HCT116 (cell line): ENCODE results near the gene ACAT1. TPM values are rescaled to one million over a fixed set of nuclear protein-coding genes. Genes with fewer than 3 reads are reported as not detected.

Source experiments
- ATAC-seq: fragments of 200-7000 bp; cut with Tn5 transposase; 2 replicates; pipeline ENCODE4 v1.9.1; 2020; ENCODE audit warnings: mild to moderate bottlenecking, moderate library complexity
- Bru-seq: library from RNA; stranded (reverse); fragments of 400-500 nt; gene quantifications from one replicate; lab custom pipeline; 2021; lab: Mats Ljungman, UMichigan
- BruChase-seq, 2 experiments: library from RNA; stranded (reverse); fragments of 400-500 nt; gene quantifications; one replicate each; lab custom pipeline; 2021; lab: Mats Ljungman, UMichigan
- BruUV-seq: library from RNA; stranded (reverse); fragments of 400-500 nt; replicated peaks from 2 replicates; lab custom pipeline; 2021; lab: Mats Ljungman, UMichigan
- CTCF ChIA-PET: fragments of 300-600 bp; sonication (Branson Sonifier 250); formaldehyde crosslinking; loops from one replicate; lab custom pipeline; 2021; ENCODE audit warnings: antibody characterized with exemption; lab: Charles Lee
- POLR2A ChIA-PET: fragments of 300-600, 350-600 bp; sonication (Branson Sonifier 250); formaldehyde crosslinking; loops from one replicate; lab custom pipeline; 2021; ENCODE audit warnings: antibody characterized with exemption; lab: Charles Lee
- RAD21 ChIA-PET, 2 experiments: fragments of 300-600 bp; sonication (Branson Sonifier 250); formaldehyde crosslinking; loops; one replicate each; lab custom pipeline; 2023; ENCODE audit warnings: low total read pairs in 2 of 2; ENCODE audit not compliant: uncharacterized antibody in 2 of 2, unreplicated experiment in 2 of 2, low non-redundant PET in 1 of 2; lab: Charles Lee
- DNase-seq: peaks from one replicate; pipeline ENCODE4 v3.0.0-alpha.2; 2010; ENCODE audit warnings: low read depth, low spot score
- H2AFZ ChIP-seq: fragments of 200-600 bp; shearing (Covaris generic), sonication (generic); 2 replicates; pipeline ENCODE4 v1.6.1; 2017; ENCODE audit warnings: low read depth, mixed run types, mixed read lengths, antibody characterized with exemption, low read length; ENCODE audit not compliant: poor library complexity, severe bottlenecking
- H3K27ac ChIP-seq: 2 replicates; pipeline ENCODE4 v1.5.1; 2012; ENCODE audit warnings: low read depth, low read length
- H3K27me3 ChIP-seq: fragments of 200-600 bp; sonication (generic); 2 replicates; pipeline ENCODE4 v1.6.1; 2016; ENCODE audit warnings: mixed run types, low read length, mixed read lengths; ENCODE audit not compliant: insufficient read depth
- H3K36me3 ChIP-seq, 2 experiments: fragments of 200-500 bp in 1 of 2; fragments of 200-600 bp in 1 of 2; sonication (Bioruptor generic) in 1 of 2; sonication (generic) in 1 of 2; 2 replicates each; pipeline versions ENCODE4 v1.5.1 to v1.6.1; 2014 to 2016; ENCODE audit warnings: low read length in 2 of 2, inconsistent platforms in 1 of 2, mixed read lengths in 1 of 2, mixed run types in 1 of 2; ENCODE audit not compliant: insufficient read depth in 2 of 2, control insufficient read depth in 1 of 2
- H3K4me1 ChIP-seq, 2 experiments: fragments of 200-600 bp in 1 of 2; sonication (generic) in 1 of 2; 2 replicates each; pipeline versions ENCODE4 v1.5.1 to v1.6.1; 2012 to 2017; ENCODE audit warnings: low read length in 2 of 2, inconsistent platforms in 1 of 2, mild to moderate bottlenecking in 1 of 2, mixed read lengths in 1 of 2, mixed run types in 1 of 2, moderate library complexity in 1 of 2; ENCODE audit not compliant: insufficient read depth in 2 of 2, control insufficient read depth in 1 of 2
- H3K4me2 ChIP-seq: fragments of 200-600 bp; sonication (generic); 2 replicates; pipeline ENCODE4 v1.6.1; 2017; ENCODE audit warnings: mixed run types, low read length, mixed read lengths
- H3K4me3 ChIP-seq, 2 experiments: fragments of 200-600 bp in 1 of 2; sonication (generic) in 1 of 2; replicated peaks in 1 of 2; 2 replicates each; pipeline ENCODE4 v1.5.1; 2011 to 2016; ENCODE audit warnings: low read length in 2 of 2, control low read depth in 1 of 2, low read depth in 1 of 2, mild to moderate bottlenecking in 1 of 2, mixed read lengths in 1 of 2, mixed run types in 1 of 2
- H3K79me2 ChIP-seq: fragments of 200-600 bp; sonication (generic); 2 replicates; pipeline ENCODE4 v1.6.1; 2017; ENCODE audit warnings: mild to moderate bottlenecking, mixed run types, low read length, moderate library complexity, mixed read lengths; ENCODE audit not compliant: insufficient read depth
- H3K9ac ChIP-seq: fragments of 200-600 bp; sonication (generic); 2 replicates; pipeline ENCODE4 v1.6.1; 2016; ENCODE audit warnings: low read length, mixed read lengths
- H3K9me2 ChIP-seq: fragments of 200-600 bp; sonication (generic), shearing (Covaris generic); 2 replicates; pipeline ENCODE4 v1.6.1; 2017; ENCODE audit warnings: mixed run types, mild to moderate bottlenecking, moderate library complexity; ENCODE audit not compliant: insufficient read depth
- H3K9me3 ChIP-seq, 2 experiments: fragments of 200-500 bp in 1 of 2; fragments of 200-600 bp in 1 of 2; sonication (Bioruptor generic) in 1 of 2; sonication (generic) in 1 of 2; 2 replicates each; pipeline ENCODE4 v1.6.1; 2014 to 2017; ENCODE audit warnings: low read length in 2 of 2, mixed read lengths in 2 of 2, inconsistent platforms in 1 of 2, low read depth in 1 of 2, mild to moderate bottlenecking in 1 of 2, mixed run types in 1 of 2, moderate library complexity in 1 of 2; ENCODE audit not compliant: control insufficient read depth in 1 of 2, insufficient read depth in 1 of 2
- H4K20me1 ChIP-seq: fragments of 200-600 bp; sonication (generic), shearing (Covaris generic); 2 replicates; pipeline ENCODE4 v1.6.1; 2017; ENCODE audit warnings: mixed run types, mild to moderate bottlenecking, moderate library complexity; ENCODE audit not compliant: insufficient read depth
- CBX3 ChIP-seq: IDR thresholded peaks from 2 replicates; pipeline ENCODE4 v1.6.1; 2012; ENCODE audit warnings: low read depth
- CTCF ChIP-seq, 3 experiments: fragments of 200-600 bp in 1 of 3; sonication (generic) in 1 of 3; IDR thresholded peaks in 2 of 3; conservative IDR thresholded peaks in 1 of 3; 2 replicates each; pipeline ENCODE4 v1.5.1; 2012 to 2017; ENCODE audit warnings: low read depth in 2 of 3, low read length in 2 of 3, antibody characterized with exemption in 1 of 3, borderline replicate concordance in 1 of 3, control low read depth in 1 of 3, mild to moderate bottlenecking in 1 of 3, mixed read lengths in 1 of 3, mixed run types in 1 of 3, moderate library complexity in 1 of 3; ENCODE audit not compliant: insufficient read depth in 1 of 3
- EZH2 ChIP-seq: fragments of 200-600 bp; sonication (generic); IDR thresholded peaks from 2 replicates; pipeline ENCODE4 v1.6.1; 2017; ENCODE audit warnings: antibody characterized with exemption, mixed run types
- FOSL1 ChIP-seq: IDR thresholded peaks from 2 replicates; pipeline ENCODE4 v1.6.1; 2012; ENCODE audit warnings: low read depth
- MAX ChIP-seq: IDR thresholded peaks from 2 replicates; pipeline ENCODE4 v1.6.1; 2012
- POLR2A ChIP-seq: IDR thresholded peaks from 2 replicates; pipeline ENCODE4 v1.7.0; 2011; ENCODE audit warnings: borderline replicate concordance; ENCODE audit not compliant: insufficient read depth, insufficient read length; ENCODE audit errors: extremely low read depth
- POLR2AphosphoS5 ChIP-seq: IDR thresholded peaks from 2 replicates; pipeline ENCODE4 v1.6.1; 2011; ENCODE audit warnings: mild to moderate bottlenecking, low read depth, low read length, moderate library complexity
- SIN3A ChIP-seq: IDR thresholded peaks from 2 replicates; pipeline ENCODE4 v1.6.1; 2012; ENCODE audit warnings: low read depth
- SP1 ChIP-seq: IDR thresholded peaks from 2 replicates; pipeline ENCODE4 v1.6.1; 2012; ENCODE audit warnings: low read depth
- SRF ChIP-seq: IDR thresholded peaks from 2 replicates; pipeline ENCODE4 v1.6.1; 2012; ENCODE audit warnings: low read depth
- ZFX ChIP-seq: fragments of 450-650 bp; IDR thresholded peaks from 2 replicates; pipeline ENCODE4 v1.6.1; 2017
- ZNF274 ChIP-seq: fragments of 200-500 bp; sonication (Bioruptor generic); IDR thresholded peaks from 2 replicates; pipeline ENCODE4 v1.6.1; 2014; ENCODE audit warnings: mild to moderate bottlenecking, low read depth, low read length, inconsistent platforms
- intact Hi-C: fragments of 100-400 bp; cut with micrococcal nuclease; formaldehyde crosslinking; loops from 2 replicates; pipeline ENCODE4 v1.10.0; 2022
- long read RNA-seq: library from polyadenylated mRNA; unstranded; transcript quantifications from one replicate; pipeline ENCODE4 v2.0.0, GENCODE V29; 2021; ENCODE audit not compliant: unreplicated experiment
- polyA plus RNA-seq: library from polyadenylated mRNA; unstranded; fragments of >200 nt; gene quantifications from 2 replicates; pipeline ENCODE4 v1.2.1, GENCODE V29; 2012; ENCODE audit warnings: missing spikeins
- total RNA-seq: library from RNA; stranded (reverse); gene quantifications from one replicate; pipeline ENCODE4 v1.2.1, GENCODE V29; 2021; ENCODE audit not compliant: unreplicated experiment
- TF ChIP-seq, protein P1 (sequence below): IDR thresholded peaks from 2 replicates; pipeline ENCODE4 v1.6.1; 2011; ENCODE audit warnings: mild to moderate bottlenecking, low read length, moderate library complexity; ENCODE audit not compliant: insufficient replicate concordance; ENCODE audit errors: extremely low read depth
- TF ChIP-seq, protein P2 (sequence below): IDR thresholded peaks from 2 replicates; pipeline ENCODE4 v1.6.1; 2012

Gene ACAT1
- total RNA-seq, result 83.8 TPM
- polyA plus RNA-seq, result 43.3 and 60.5 TPM in 2 replicates
- Bru-seq, nascent RNA, result percentile 77 among the genes with signal in this experiment
- percentile 78 among the genes with signal in this experiment for BruChase-seq, experiment 1, labeled RNA remaining after a 6-hour chase
- BruChase-seq, experiment 2, labeled RNA remaining after a 2-hour chase, result percentile 69 among the genes with signal in this experiment
- long read RNA-seq, transcript ACAT1-201 (12 exons, 1,761 nt), result major isoform, 132 of 154 reads
- long read RNA-seq, partial matches to known transcripts, result 10 of 154 reads
- long read RNA-seq, other reads (novel, unspliced or antisense), result 11 of 154 reads

DNA sequence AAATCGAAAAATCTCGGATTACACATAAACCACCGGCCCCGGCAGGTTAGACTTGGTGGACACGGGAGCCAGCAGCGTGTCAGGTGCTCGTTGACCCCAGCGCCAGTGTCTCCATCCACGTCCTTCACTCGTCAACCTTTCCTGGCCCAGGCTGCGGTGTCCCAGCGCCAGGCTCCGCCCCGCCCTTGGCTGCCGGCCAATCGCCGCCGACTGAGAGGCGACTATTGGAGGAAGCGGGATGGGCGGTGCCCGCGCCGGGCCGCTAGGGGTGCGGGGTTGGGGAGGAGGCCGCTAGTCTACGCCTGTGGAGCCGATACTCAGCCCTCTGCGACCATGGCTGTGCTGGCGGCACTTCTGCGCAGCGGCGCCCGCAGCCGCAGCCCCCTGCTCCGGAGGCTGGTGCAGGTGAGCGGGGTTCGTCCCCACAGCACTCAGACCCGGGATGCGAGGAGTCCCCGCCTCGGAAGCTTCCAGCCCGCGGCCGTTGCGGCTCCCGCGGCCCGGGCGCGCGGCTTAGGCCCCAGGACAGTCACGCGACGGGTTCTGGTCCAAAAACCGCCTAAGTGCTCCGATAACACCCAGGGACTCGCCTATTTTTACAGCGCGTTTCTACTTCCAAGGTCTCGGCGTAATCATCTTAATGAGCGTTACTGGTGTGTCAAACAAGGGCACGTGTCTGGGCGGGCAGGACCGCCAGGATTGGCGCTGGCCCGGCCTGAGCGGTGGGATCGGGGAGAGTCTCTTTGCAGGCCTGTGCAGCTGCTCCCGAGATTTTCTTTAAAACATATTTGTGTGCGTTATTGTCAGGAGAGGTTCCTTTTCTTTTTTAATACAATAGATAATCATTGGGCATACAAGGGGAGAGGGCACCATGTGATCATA lies at the start of gene ACAT1:
Gene ACAT1 (plus strand): TSS at position 294 of the 882 bp plus-strand sequence. CDS start 40 bp downstream, at position 334.
- Histone ChIP-seq H3K9me2 (no peaks in the 10 kb centered on the region), H3K27ac (peak within 1 kb of the TSS; percentile 62), H3K79me2 (peaks cover 46% of the 10 kb centered on the region), H4K20me1 (no peaks in the 10 kb centered on the region), H3K4me1 (peaks cover 11 to 38% of the 10 kb centered on the region in 2 experiments), H3K9ac (peak within 1 kb of the TSS; percentile 85), H3K9me3 (no peaks in the 10 kb centered on the region), H3K4me2 (peak within 1 kb of the TSS; percentile 87), H3K4me3 (peak within 1 kb of the TSS; percentile 77 to 80), H3K36me3 (no peaks in the 10 kb centered on the region), H2AFZ (peak within 1 kb of the TSS; percentile 80), H3K27me3 (no peaks in the 10 kb centered on the region)
- ChIA-PET POLR2A (interaction anchor here (0.5 to 0.8 kb wide), 2 partner anchors 22 kb away, joined by 3 to 7 read pairs; no protein-coding TSS in a partner anchor), CTCF (no interaction called here), RAD21 (no interaction called here)
- intact Hi-C loops, result no loop called here
- TF ChIP-seq SP1 (peak; percentile 68), EZH2 (no peak), CTCF (IDR thresholded peaks at IDR 0.05 in 2 of 3, conservative IDR thresholded peaks at IDR 0.05 in 1 of 3; ENCODE audit: borderline replicate concordance in 1 of 3, insufficient read depth in 1 of 3, low read depth in 2 of 3, low read length in 2 of 3) (peak in 1 of 3 experiments; percentile 36; a peak in 2 of 6 replicates), CBX3 (peak; percentile 42; the same call in 1 of the 2 replicates), MAX (peak; percentile 87), FOSL1 (no peak), POLR2AphosphoS5 (peak; percentile 91), ZFX (peak; percentile 97), SRF (no peak), ZNF274 (no peak), SIN3A (peak; percentile 86), POLR2A (peak; percentile 91)
- TF ChIP-seq, protein P1, sequence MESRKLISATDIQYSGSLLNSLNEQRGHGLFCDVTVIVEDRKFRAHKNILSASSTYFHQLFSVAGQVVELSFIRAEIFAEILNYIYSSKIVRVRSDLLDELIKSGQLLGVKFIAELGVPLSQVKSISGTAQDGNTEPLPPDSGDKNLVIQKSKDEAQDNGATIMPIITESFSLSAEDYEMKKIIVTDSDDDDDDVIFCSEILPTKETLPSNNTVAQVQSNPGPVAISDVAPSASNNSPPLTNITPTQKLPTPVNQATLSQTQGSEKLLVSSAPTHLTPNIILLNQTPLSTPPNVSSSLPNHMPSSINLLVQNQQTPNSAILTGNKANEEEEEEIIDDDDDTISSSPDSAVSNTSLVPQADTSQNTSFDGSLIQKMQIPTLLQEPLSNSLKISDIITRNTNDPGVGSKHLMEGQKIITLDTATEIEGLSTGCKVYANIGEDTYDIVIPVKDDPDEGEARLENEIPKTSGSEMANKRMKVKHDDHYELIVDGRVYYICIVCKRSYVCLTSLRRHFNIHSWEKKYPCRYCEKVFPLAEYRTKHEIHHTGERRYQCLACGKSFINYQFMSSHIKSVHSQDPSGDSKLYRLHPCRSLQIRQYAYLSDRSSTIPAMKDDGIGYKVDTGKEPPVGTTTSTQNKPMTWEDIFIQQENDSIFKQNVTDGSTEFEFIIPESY, result peak; percentile 54
- TF ChIP-seq, protein P2, sequence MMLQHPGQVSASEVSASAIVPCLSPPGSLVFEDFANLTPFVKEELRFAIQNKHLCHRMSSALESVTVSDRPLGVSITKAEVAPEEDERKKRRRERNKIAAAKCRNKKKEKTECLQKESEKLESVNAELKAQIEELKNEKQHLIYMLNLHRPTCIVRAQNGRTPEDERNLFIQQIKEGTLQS, result no peak
- DNase-seq (peak; percentile 78), ATAC-seq (peak; percentile 94)
- no TSS peak for BruUV-seq
